Panc1 (cell line): ENCODE results near the gene IGF2BP1. TPM values are rescaled to one million over a fixed set of nuclear protein-coding genes. Genes with fewer than 3 reads are reported as not detected.

Experiments used
- ATAC-seq: fragments of 200-7000 bp; cut with Tn5 transposase; 2 replicates; pipeline ENCODE4 v1.9.1; 2020; ENCODE audit warnings: mild to moderate bottlenecking, moderate library complexity
- BruUV-seq: library from RNA; stranded (reverse); fragments of 400-500 nt; replicated peaks from 2 replicates; lab custom pipeline; 2021; lab: Mats Ljungman, UMichigan
- CTCF ChIA-PET: fragments of 300-600 bp; sonication (Branson Sonifier 250); formaldehyde crosslinking; loops from one replicate; lab custom pipeline; 2022; ENCODE audit warnings: antibody characterized with exemption; lab: Charles Lee
- POLR2A ChIA-PET: fragments of 300-600 bp; sonication (Branson Sonifier 250); formaldehyde crosslinking; loops from one replicate; lab custom pipeline; 2022; ENCODE audit warnings: antibody characterized with exemption; lab: Charles Lee
- DNase-seq: peaks from one replicate; pipeline ENCODE4 v3.0.0-alpha.2; 2010; ENCODE audit warnings: low read depth, low spot score
- H3K27ac ChIP-seq: 2 replicates; pipeline ENCODE4 v1.5.1; 2011; ENCODE audit warnings: mild to moderate bottlenecking, low read length, inconsistent platforms
- H3K27me3 ChIP-seq: fragments of 200-500 bp; sonication (Bioruptor generic); 2 replicates; pipeline ENCODE4 v1.6.0; 2014; ENCODE audit warnings: low read length, inconsistent platforms; ENCODE audit not compliant: control insufficient read depth, insufficient read depth
- H3K36me3 ChIP-seq: fragments of 200-500 bp; sonication (Bioruptor generic); 2 replicates; pipeline ENCODE4 v1.5.1; 2014; ENCODE audit warnings: inconsistent platforms, mild to moderate bottlenecking, low read length, moderate library complexity; ENCODE audit not compliant: control insufficient read depth, insufficient read depth
- H3K4me1 ChIP-seq: 2 replicates; pipeline ENCODE4 v1.5.1; 2011; ENCODE audit warnings: inconsistent platforms, mild to moderate bottlenecking, low read length, moderate library complexity; ENCODE audit not compliant: control insufficient read depth, insufficient read depth
- H3K4me3 ChIP-seq, 2 experiments: 2 replicates each; pipeline ENCODE4 v1.5.1; 2011 to 2012; ENCODE audit warnings: low read depth in 2 of 2, low read length in 2 of 2, mild to moderate bottlenecking in 2 of 2, inconsistent platforms in 1 of 2, moderate library complexity in 1 of 2
- H3K9me3 ChIP-seq: fragments of 200-500 bp; sonication (Bioruptor generic); 2 replicates; pipeline ENCODE4 v1.5.1; 2014; ENCODE audit warnings: low read depth, mild to moderate bottlenecking, inconsistent platforms, low read length, moderate library complexity; ENCODE audit not compliant: control insufficient read depth, insufficient read depth
- POLR2AphosphoS5 ChIP-seq: IDR thresholded peaks from 2 replicates; pipeline ENCODE4 v1.6.1; 2012; ENCODE audit warnings: mild to moderate bottlenecking, low read depth, low read length, moderate library complexity
- SIN3A ChIP-seq: IDR thresholded peaks from 2 replicates; pipeline ENCODE4 v1.6.1; 2012; ENCODE audit warnings: low read depth, mild to moderate bottlenecking, low read length, moderate library complexity, borderline replicate concordance; ENCODE audit not compliant: insufficient read depth
- TCF7L2 ChIP-seq: IDR thresholded peaks from 2 replicates; pipeline ENCODE4 v1.6.1; 2011; ENCODE audit warnings: mild to moderate bottlenecking, low read depth, low read length, inconsistent platforms
- in situ Hi-C: cut with HindIII; loops from 2 replicates; pipeline ENCODE4 v1.10.0; 2016; ENCODE audit warnings: low sequenced_read_pairs, low pct_unique_long_range_greater_than_20kb
- intact Hi-C: fragments of 100-400 bp; cut with micrococcal nuclease; formaldehyde crosslinking; loops from one replicate; pipeline ENCODE4 v1.10.0; 2022; ENCODE audit not compliant: unreplicated experiment
- total RNA-seq: library from RNA; stranded (reverse); gene quantifications from one replicate; pipeline ENCODE4 v1.2.1, GENCODE V29; 2021; ENCODE audit not compliant: unreplicated experiment
- TF ChIP-seq, protein P1 (sequence below): fragments of 450-650 bp; IDR thresholded peaks from 2 replicates; pipeline ENCODE4 v1.5.1; 2017; ENCODE audit warnings: mild to moderate bottlenecking
- TF ChIP-seq, protein P2 (sequence below), 2 experiments: IDR thresholded peaks; 2 replicates each; pipeline ENCODE4 v1.6.1; 2011 to 2012; ENCODE audit warnings: low read depth in 2 of 2, control low read depth in 1 of 2, low read length in 1 of 2, mild to moderate bottlenecking in 1 of 2, moderate library complexity in 1 of 2; ENCODE audit not compliant: insufficient read depth in 1 of 2

Gene IGF2BP1
- total RNA-seq, 1 experiment from 2014 or later, result 109 TPM

DNA sequence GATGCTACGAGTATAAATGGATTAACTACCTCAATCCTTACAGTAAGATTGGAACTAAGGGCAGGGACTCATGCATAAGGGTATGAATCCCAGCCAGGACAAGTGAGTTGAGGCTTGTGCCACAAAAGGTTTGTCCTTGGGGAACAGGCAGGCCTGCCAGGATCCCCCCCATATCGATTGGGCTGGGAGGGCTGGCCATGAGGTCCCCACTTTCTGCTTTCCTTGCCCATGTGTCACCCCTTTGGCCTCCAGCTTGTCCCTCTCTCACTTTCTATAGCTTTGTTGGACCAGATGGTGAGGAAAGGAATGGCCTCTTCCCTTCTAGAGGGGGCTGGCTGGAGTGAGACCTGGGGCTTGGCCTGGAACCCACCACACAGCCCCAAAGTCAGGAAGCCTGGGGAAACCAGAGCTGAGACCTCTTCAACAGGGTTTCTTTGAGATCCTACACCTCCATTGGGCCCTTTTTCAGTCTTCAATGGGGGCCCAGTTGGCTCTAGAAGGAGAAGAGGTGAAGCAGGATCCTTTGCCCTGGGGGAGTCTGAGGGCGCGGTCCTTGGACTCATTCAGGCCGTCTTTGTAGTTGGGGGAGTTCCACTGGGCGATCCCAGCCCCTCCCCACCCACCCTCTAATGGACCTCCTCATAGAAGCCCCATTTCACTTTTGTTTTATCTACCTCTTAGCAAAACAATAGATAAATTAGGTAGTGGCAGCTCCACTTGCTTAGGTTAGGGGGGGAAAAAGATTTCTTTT lies 57.3 kb downstream of the IGF2BP1 start:
- ATAC-seq (no peak), DNase-seq (no peak)
- Histone ChIP-seq H3K27me3 (no peaks in the 10 kb centered on the region), H3K9me3 (no peaks in the 10 kb centered on the region), H3K27ac (no peak overlapping the region), H3K36me3 (peaks cover 7% of the 10 kb centered on the region; the same call in 1 of the 2 replicates), H3K4me3 (no peak overlapping the region), H3K4me1 (no peaks in the 10 kb centered on the region)
- POLR2A ChIA-PET, result interaction anchor here (0.5 kb wide), 1 partner anchor 58 kb away, joined by 3 read pairs; no protein-coding TSS in a partner anchor
- intact Hi-C loops (loop anchor here (10.0 kb wide), 1 partner anchor 170 kb away; no protein-coding TSS in a partner anchor), in situ Hi-C loops (no loop called here)
- TF ChIP-seq SIN3A (no peak), TCF7L2 (no peak), POLR2AphosphoS5 (no peak)
- TF ChIP-seq, protein P1, sequence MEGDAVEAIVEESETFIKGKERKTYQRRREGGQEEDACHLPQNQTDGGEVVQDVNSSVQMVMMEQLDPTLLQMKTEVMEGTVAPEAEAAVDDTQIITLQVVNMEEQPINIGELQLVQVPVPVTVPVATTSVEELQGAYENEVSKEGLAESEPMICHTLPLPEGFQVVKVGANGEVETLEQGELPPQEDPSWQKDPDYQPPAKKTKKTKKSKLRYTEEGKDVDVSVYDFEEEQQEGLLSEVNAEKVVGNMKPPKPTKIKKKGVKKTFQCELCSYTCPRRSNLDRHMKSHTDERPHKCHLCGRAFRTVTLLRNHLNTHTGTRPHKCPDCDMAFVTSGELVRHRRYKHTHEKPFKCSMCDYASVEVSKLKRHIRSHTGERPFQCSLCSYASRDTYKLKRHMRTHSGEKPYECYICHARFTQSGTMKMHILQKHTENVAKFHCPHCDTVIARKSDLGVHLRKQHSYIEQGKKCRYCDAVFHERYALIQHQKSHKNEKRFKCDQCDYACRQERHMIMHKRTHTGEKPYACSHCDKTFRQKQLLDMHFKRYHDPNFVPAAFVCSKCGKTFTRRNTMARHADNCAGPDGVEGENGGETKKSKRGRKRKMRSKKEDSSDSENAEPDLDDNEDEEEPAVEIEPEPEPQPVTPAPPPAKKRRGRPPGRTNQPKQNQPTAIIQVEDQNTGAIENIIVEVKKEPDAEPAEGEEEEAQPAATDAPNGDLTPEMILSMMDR, result no peak
- TF ChIP-seq, protein P2, sequence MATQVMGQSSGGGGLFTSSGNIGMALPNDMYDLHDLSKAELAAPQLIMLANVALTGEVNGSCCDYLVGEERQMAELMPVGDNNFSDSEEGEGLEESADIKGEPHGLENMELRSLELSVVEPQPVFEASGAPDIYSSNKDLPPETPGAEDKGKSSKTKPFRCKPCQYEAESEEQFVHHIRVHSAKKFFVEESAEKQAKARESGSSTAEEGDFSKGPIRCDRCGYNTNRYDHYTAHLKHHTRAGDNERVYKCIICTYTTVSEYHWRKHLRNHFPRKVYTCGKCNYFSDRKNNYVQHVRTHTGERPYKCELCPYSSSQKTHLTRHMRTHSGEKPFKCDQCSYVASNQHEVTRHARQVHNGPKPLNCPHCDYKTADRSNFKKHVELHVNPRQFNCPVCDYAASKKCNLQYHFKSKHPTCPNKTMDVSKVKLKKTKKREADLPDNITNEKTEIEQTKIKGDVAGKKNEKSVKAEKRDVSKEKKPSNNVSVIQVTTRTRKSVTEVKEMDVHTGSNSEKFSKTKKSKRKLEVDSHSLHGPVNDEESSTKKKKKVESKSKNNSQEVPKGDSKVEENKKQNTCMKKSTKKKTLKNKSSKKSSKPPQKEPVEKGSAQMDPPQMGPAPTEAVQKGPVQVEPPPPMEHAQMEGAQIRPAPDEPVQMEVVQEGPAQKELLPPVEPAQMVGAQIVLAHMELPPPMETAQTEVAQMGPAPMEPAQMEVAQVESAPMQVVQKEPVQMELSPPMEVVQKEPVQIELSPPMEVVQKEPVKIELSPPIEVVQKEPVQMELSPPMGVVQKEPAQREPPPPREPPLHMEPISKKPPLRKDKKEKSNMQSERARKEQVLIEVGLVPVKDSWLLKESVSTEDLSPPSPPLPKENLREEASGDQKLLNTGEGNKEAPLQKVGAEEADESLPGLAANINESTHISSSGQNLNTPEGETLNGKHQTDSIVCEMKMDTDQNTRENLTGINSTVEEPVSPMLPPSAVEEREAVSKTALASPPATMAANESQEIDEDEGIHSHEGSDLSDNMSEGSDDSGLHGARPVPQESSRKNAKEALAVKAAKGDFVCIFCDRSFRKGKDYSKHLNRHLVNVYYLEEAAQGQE (IDR thresholded peaks at IDR 0.05; ENCODE audit: insufficient read depth in 1 of 2, low read depth in 2 of 2, low read length in 1 of 2), result no peak
- BruUV-seq, result no TSS peak
- CTCF ChIA-PET, result no interaction called here

DNA sequence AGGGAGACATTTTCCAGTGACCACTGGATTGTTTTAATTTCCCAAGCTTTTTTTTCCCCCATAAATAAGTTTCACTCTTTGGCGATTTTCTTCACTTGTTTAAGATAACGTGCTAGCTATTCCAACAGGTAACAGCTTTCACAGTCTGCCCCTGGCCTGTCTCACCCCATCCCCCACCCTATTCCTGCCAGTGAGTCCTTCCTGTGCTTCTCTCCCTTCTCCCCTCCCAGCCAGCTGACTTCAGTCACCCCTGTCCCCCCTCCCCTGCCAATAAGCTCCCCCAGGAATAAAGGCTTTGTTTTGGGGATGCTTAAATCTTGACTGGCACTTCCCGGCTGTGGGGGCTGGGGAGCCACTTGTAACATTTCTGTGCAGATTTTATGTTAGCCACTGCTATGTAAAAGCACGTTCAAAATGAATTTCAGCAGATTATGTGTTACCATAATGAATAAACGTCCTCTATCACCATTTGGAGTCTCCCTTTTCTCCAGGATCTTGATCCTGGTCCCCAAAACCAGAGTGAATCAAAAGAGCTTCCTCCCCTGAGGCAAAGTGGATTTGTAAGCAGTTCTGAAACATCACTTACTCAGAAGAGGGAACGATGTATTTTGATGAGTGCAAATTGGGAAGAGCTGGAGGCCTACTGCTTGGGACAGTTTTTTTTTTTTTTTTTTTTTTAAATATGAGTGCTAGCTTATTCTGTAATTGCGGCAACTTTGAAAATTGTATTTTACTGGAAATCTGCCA lies 58.2 kb downstream of the IGF2BP1 start:
- ATAC-seq (no peak), DNase-seq (no peak)
- no peak overlapping the region for H3K4me3 ChIP-seq
- no TSS peak for BruUV-seq
- no peak overlapping the region for H3K27ac ChIP-seq
- CTCF ChIA-PET, result interaction anchor here (0.6 to 0.7 kb wide), 2 partner anchors 117 to 171 kb away, joined by 4 to 10 read pairs; no protein-coding TSS in a partner anchor
- H3K4me1 ChIP-seq, result no peaks in the 10 kb centered on the region
- intact Hi-C loops (loop anchor here (10.0 kb wide), 1 partner anchor 169 kb away; no protein-coding TSS in a partner anchor), in situ Hi-C loops (no loop called here)
- TF ChIP-seq POLR2AphosphoS5 (no peak; the same call in 1 of the 2 replicates), SIN3A (no peak), TCF7L2 (no peak)
- TF ChIP-seq, protein P1, result no peak
- TF ChIP-seq, protein P2 (IDR thresholded peaks at IDR 0.05; ENCODE audit: insufficient read depth in 1 of 2, low read depth in 2 of 2, low read length in 1 of 2), result no peak
- no peaks in the 10 kb centered on the region for H3K9me3 ChIP-seq
- H3K27me3 ChIP-seq, result no peaks in the 10 kb centered on the region
- POLR2A ChIA-PET, result interaction anchor here (0.5 to 0.7 kb wide), 2 partner anchors 13 to 59 kb away, joined by 3 to 6 read pairs; no protein-coding TSS in a partner anchor
- peaks cover 6% of the 10 kb centered on the region; the same call in 1 of the 2 replicates for H3K36me3 ChIP-seq
